ENCODE results near the gene CAMKMT.

The CAMKMT gene

DNA sequence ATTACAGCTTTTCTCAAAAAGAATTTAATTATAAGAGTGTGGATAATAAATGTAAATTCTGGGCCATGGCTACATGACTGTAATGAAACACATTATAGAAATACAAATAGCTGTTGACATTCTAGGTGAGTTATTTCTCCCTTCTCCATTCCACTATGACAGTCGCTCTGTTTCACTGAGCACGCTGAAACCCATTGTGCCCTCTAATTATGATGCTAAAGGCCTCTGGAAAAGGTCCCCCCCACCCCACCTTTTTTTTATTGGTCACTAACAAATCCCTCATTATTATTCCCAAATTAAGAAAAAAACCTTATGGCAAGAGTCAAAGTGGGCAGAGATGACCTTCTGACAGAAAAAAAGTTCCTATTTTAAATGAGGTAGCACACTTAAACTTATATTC is 294.7 kb downstream of the CAMKMT start:
- no peak for DNase-seq

DNA sequence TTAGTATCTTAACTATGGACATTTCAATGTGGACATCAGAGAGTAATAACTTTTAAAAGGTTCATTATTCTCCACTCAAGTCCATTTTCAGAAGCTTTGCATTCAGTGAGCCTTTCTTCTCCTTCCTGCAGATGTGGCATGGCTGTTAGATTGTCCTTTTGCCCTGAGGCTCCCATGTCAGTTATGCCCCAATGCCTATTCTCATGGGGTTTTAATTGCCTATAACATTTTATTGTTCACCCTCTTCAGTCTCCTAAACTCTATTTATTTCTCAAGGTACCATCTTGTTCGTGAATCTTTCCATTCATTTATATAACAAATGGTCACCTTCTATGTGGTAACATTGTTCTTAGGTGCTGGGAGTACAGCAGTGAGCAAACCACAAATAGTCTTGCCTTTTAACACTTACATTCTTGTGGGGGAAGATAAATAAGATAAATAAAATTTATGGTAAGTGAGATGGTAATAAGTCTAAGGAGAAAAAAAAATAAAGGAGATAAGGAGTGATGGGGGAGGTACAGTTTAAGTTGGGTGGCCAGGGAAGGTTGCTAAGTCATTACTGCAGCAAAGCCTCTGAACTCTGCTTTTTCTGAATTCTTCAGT is 301.8 kb downstream of the CAMKMT start:
- no peak for DNase-seq

DNA sequence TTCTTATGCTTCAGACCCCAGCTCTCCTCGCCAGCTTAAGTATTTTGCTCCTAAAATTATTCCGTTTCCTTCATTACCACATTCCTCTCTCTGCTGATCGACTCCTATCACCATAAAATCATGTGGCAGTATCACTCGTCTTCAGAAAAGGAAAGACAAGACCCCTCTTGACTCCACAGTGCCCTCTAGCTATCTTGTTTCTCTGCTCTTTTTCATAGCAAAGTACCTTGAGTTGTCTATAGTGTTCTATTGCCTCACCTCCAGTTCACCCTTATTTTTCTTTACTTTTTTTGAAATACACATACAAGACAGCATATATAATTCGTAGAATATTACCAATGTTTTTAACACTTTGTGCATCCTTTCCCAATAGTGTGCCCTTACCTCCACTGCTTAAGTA is 306.6 kb downstream of the CAMKMT start:
- peak; percentile 4 for DNase-seq

DNA sequence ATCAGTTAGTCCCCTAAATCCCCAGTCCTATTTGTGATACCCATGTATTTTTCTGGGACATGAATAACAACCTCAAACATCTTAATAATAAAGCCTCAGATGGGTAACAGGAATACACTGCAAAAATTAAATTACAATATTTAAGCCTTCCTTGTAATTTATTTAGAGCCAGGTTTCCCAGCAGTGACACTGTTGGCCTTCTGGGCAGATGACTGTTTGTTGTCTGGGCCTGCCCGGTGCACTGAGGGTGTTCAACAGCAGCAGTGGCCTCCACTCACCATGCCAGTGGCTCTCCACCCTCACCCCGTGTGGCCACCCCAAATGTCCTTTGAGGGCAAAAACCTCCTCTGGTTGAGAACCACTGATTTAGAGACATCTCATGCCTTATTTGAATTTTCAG is 309.5 kb downstream of the CAMKMT start:
- no peak for DNase-seq

DNA sequence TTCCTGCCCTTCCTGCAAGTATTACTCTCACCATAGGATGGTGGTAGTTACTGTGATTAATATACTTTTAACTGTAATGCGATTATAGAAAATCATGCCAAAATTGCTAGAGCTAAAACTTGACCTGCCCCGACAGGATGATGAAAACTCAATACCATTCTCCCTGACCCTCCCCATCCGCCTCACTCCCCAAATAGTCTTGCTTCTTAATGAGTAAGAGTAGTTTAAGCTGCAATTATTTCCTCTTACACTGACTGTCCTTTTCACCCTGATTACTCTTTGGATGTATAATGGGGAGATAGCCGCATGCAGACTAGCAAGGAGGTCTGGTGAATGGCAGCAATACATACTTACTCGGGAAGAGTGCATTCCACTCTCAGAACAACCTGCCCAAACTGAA is 310.2 kb downstream of the CAMKMT start:
- no peak for DNase-seq

DNA sequence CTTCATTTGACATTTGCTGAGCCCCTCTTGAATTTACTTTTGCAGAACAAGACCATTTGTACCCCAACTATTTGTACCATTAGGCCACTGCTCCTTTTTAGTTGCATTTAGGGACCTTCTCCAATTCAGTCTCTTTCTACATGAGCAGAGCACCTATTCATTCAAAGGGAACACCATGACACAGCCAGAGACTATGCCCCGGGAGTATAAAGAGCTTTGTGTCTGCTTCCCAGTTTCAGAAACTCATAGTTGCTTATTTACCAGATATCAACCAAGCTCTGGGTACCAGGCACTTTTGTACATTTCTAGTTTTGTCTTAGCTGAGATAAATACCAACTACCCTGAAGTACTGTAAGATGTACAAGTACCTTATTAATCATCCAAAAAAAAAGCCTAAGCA is 310.7 kb downstream of the CAMKMT start:
- no peak for DNase-seq

DNA sequence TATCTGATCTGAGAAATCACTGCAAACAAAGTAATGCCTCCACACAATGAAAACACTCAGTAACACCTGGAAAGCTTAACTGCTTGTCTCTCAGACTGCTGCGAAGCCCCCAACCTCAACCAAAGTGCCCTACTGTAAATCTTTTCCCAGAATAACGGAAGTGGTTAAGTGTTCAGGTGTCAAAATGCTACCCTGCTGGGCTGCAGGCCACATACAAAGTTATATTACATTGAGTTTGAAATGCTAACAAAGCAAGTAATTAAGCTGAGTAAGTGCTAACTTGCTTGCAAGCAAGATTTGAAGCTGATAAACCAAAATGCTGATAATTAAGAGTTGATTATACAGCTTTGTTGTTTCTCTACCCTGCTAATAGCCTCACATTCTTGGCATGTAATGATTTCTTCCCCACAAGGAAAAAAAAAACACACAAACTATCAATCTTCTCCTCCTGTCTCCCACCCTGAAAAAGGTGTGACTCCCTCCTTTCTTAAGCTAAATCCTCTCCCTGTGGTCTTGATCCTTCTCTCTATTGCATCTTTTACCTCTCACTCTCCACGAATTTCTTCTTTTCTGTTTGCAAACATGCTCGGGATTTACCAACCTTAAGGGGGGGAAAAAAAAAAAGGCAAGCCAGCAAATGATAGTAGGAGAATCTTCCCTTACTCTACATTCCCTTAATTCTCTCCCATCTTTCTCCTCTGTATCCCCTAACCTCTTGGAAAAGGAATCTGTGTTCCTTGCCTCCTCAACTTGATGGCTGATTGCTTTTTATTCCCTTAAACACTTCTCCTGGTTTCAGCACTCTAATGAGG is 312.9 kb downstream of the CAMKMT start:
- no peak for DNase-seq

DNA sequence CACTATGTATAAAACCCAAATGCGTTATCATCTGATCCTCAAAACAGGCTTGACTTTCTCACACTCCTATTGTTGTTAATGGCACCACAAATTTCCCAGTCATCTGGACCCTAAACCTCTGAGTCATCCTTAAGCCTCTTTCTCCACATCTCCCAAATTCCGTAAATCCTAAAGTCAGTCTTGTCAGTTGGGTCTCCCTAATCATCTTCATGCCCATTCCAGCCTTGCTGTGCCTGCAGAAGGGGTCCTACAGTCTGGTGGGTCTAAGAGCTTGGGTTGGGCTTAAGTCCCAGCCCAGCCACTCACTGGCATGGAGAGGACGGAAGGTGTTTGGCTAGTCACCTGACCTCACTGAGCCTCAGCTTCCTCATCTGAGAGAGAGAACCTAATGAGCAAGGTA is 314.6 kb downstream of the CAMKMT start:
- no peak for DNase-seq

DNA sequence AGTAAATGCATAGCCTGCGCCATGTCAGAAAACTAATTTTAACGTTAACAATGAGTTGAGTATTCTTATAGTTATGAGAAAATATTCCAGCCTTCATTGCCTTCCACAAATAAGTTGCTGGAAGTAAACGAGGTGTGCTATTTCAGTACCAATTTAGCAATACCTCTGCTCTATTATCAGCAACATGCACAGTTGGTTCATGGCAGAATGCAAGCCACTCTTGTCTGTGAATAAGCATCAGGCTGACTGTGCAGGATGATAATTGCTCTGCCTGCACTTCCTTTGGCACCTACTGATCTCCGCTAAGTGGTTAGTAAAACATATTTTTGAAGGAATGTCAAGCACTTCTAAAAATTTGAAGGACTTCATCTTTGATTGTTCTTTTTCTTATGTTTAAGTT is 317.8 kb downstream of the CAMKMT start:
- DNase-seq = no peak

DNA sequence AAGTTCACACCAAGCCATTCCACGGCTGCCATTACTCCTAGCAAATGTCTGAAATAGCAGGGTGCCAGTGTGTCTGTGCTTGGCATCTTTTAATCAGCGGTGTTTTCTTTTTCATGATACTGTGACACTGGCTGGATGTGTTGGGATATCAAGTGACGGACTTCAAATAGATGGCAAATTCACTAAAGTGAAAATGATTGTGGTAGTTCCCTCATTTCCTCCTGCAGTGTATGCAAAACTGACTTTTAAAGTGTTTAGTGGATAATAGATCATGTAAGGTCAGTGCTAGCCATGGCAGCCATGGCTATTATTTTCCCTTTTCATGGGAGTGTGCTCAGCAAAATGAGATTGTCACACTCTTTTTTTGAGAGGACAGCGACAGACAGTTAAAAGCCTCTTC is 318.2 kb downstream of the CAMKMT start:
- no peak for DNase-seq

DNA sequence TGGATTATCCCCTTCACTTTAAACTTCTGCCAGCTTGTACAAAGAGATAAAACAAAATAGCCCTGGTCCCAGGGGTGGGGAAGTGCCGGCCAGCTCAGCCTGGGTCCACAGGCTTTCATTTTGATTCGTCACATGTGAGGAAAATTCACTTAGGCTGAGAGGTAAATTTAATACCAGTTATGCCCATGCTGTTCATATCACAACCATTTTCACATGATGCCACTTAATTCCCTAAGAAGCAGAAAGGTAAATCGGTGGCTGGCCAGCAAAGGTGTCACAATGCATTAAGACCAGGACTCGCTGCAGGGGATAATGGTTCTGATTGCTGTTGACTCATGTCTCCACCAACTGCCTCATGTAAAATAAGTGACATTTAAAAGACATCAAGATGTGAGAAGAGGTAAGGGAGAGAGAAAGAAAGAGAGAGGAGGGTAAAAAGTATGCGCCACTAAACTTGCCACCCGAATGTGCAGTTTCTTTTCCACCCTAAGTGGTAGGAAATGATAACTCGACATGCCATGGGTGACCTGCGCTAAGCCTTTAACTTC is 318.8 kb downstream of the CAMKMT start:
- no peak for DNase-seq

DNA sequence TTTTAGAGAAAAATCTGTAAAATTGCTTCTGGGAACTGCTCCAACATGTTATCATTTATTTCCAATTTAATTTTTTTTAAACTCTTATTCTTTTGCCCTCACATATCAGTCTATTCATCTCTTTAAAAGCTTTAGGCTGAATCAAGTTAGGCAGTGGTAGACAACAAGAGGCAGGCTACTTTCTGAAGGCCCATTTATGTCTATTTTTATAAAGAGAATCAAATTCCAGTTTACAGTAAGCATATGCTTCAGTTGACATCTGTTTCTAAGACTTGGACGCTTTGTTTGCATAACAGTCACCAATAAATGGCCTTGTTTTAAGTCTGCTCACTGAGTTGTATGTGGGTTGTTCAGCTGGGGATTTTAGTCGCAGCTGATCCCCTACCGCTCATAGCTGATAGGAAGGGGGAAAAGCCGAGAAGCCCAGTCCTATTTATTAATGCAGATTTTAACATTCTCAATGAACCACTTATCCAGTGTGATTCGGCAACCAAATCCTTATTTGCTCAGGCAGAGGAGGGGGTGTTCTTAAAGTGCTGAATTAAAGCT is 319.3 kb downstream of the CAMKMT start:
- no peak for DNase-seq

DNA sequence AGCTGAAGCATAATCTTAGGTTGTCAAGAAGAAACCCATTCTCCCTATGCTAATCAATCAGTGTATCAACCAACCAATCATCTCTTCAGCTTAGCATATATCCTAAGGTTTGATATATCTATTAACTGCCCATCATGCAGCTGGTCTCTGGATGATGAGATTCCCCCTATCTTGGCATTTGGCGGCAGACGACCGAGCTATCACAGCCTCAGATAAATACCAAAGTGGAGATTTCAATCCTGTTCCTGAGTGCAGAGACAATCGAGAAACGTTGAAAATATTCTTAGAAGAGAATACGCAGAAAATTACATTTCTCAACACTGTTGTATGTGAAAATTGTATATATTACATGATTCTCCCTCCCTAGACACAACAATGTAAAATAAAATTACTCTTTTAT is 320.7 kb downstream of the CAMKMT start:
- no peak for DNase-seq

DNA sequence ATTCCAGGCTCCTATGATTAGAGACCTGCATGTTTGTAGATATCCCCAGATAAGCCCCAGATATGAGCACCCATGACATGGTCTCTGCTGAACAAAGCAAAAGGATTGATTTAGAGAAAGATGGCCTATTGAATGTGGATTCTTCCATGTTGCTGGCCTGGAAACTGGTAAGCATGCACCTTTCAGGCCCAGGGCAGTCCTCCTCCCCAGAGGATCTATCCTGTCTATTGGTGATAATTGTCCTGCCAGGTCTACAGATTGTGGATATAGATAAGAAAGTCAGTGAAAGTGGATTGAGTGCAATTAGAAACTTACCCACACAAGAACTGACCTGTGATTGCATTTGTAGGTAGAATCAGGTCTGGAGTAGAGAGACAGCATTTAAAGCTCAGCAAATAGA is 322.8 kb downstream of the CAMKMT start:
- no peak for DNase-seq

DNA sequence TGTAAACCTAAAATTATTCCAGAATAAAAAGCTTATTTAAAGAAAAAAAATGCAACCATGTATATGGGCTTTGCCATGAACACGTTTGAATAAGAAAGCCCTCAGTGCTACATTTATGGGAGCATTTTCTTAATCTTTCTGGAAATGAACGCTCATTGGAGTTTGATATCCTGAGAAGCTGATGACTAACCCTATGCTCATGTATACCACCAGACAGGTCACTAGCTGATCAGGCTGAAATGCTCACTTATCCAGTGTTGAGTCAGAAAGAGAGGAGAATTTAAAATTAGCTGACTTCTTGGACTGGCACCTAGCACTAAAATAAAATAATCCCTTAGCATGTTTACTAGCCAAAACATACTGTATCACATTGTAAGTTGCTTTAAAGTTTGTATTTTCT is 324.8 kb downstream of the CAMKMT start:
- peak; percentile 5 for DNase-seq

DNA sequence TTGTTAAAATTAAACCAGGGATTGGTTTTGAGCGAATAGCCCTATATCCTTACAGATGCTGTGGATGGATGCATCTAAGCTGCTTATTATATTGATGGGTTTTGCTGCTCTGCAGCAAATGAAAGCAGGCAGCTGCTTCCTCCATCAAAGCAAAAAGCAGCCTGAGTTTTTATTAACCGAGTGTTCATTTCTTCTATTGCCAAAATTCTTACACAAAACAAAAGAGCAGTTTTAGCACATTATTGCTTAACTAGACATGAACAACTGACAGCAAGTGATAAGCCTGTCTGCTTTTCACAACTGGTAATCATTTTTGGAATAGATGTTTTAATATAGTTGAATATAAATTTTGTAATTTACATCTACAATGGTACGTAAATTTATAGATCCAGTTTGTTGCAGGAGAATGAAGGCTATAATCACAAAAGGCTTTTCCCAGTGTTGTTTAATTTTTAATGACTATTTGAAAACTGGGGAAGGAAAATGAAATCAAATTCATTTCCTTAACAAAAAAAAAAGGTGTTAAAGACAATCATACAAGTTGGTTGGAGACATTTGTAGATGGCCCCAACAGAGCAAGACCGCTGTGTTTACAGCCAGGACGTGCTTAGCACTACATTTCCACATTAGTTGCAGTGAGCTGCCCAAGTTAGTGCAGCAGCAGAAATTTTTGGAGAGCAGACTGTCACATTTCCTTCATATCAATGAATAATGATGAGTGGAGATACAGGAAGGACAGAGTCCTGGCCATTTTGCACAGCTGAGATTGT is 326.1 kb downstream of the CAMKMT start:
- no peak for DNase-seq

DNA sequence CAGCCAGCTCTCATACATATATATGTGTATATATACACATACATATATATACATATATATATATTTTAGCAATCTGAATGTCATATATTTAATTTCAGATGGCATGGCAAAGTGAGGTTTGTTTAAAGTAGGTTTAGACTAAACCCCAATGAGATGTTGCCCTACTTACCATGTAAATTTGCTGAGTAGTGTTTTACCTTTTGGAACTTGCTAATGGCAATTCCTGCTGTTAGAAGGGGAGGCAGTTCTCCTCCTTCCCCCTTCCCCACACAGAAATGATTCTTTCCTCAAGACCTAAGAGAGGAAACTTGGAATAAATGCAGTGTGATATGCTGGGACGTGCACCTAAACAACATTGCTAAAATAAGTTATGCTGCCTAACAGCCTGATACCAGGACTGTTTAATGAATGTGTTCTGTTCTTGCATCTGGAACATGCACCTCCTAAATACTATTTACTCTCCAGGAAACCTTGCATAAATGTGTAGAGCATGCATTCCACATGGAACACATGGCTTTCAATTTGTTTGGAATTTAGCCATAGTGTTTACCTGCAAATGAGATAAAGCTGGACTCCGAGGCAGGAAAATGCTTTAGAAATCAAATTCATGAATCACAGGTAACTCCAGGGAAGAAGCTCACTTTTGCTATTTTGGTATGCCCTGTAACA is 326.8 kb downstream of the CAMKMT start:
- DNase-seq = no peak

DNA sequence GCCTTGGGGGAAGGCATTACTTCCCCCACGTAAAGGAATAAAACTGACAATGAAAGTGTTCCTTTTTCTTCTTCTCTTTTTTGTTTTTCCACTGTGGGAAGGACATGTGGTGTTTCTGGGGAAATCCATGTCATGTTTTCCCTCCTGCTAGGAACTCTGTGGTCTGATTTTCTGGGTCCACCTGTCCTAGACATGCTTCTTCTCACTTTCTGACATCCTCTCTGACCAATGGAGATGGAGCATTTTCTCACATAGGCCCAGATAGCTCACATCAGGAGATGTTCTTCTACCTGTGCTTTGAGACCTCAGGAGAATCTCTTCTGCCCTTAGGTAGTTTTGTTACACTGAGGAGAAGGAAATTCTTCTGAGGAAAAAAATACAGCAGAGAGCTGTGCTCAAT is 327.8 kb downstream of the CAMKMT start:
- no peak for DNase-seq

DNA sequence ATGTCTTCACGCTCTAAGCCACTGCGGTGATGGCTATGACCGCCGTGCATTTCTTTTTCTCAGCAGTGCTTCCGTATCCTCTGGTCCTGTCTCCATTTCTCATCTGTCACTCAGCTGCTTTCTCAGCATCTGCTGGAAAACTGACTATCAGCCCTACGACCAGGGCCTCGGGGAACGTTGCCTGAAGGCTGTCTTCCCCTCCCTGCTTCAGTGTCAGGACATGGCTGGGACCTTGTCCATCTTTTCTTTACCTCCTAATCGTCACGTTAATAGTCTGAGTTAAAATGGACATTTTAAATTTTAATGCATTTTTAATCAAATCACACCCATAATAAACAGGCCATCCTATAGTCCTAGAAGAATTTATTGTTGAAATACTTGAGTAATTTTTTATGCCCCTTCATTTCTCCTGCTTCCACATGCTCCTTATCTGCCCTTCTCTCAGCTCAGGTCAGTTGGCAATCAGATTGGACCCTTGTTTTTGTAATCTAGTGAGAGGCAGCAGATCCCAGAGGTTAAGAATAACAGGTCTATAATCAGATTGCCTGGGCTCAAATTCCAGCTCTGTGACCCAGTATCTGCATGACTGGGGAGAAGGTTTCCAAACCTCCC is 329.5 kb downstream of the CAMKMT start:
- DNase-seq = no peak

DNA sequence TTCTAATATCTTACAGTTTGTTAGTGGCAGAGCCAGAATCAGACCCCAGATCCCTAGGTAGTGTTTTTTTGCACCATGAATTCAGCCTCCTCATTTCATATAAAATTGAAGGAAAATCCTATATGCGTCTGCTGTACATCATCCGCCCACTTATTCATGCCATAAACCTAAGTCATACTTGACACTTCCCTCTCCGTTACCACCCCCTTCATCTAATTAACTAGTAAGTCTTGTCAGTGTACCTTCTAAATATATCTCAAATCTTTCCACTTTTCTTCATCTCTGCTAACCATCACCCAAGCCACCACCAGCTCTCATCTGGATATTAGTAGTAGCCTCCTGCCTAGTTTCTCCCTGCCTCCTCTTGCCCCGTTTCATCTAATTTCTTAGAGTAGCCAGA is 331.1 kb downstream of the CAMKMT start:
- DNase-seq = no peak

DNA sequence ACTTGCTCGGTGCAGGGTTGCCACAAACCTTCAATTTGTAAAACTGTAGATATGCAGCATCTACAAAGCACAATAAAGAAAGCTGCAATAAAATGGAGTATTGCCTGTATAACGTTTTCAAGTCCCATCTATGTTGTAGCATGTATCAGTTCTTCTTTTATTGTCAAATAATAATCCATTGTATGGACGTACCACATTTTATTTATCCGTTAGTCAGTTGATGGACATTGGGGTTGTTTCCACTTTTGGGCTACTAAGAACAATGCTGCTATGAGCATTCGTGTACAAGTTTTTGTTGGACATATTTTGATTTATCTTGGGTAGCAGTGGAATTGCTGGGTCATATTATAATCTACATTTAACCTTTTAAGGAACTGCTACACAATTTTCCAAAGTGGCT is 339.1 kb downstream of the CAMKMT start:
- DNase-seq = no peak

DNA sequence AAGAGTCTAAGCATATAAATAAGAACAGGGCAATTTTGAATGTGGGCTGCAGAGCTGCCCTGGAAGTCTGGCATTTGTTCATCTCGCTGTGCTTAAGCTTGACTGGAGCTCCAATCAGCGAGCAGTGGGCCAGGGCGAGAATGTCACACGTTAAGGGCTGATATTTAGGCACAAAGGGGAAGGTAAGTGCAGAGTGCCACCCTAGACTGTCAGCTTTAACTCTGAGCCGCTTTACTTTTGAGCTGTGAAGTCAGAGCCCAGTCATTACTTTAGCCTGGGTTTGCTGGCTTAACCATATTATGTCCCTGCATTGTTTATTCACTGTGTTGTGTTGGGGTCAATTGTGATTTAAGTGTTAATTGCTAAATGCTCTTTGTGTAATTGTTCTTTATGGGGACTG is 343.6 kb downstream of the CAMKMT start:
- DNase-seq = no peak
